Cortex of kidney (tissue), 1 donor: ENCODE results near the gene RNF186.
"Not testable (repeated sequence)": the region's sequence is repeated elsewhere in the genome, so short reads cannot be mapped to it uniquely, and the experiment has no call there.

Experiments used
- DNase-seq: peaks from one replicate; lab custom pipeline; 2025; lab: John Stamatoyannopoulos, UW

Gene RNF186

GRCh38 chr1:19814681-19815503 lies at the start of gene RNF186:
TSS of gene RNF186 (minus strand) at chr1:19815283. CDS start at chr1:19815101, 182 bp downstream.
- no peak for DNase-seq

GRCh38 chr1:19864570-19865160 lies 49.6 kb upstream of the RNF186 start:
- DNase-seq: no peak

GRCh38 chr1:19862944-19863343 lies 47.9 kb upstream of the RNF186 start:
- DNase-seq: no peak

GRCh38 chr1:19861842-19862530 lies 46.9 kb upstream of the RNF186 start:
- no peak for DNase-seq

GRCh38 chr1:19861034-19861433 lies 46.0 kb upstream of the RNF186 start:
- DNase-seq: no peak

- no peak for DNase-seq
Measured at GRCh38 chr1:19860418-19860817, 45.3 kb upstream of the RNF186 start.

- no peak for DNase-seq
Measured at GRCh38 chr1:19859876-19860275, 44.8 kb upstream of the RNF186 start.

- no peak for DNase-seq
Measured at GRCh38 chr1:19858893-19859292, 43.8 kb upstream of the RNF186 start.

GRCh38 chr1:19854866-19855265 lies 39.8 kb upstream of the RNF186 start:
- no peak for DNase-seq

GRCh38 chr1:19852036-19852435 lies 37.0 kb upstream of the RNF186 start:
- DNase-seq: no peak

GRCh38 chr1:19850214-19850613 lies 35.1 kb upstream of the RNF186 start:
- DNase-seq: no peak

- DNase-seq: not testable (repeated sequence)
Measured at GRCh38 chr1:19849307-19849706, 34.2 kb upstream of the RNF186 start.

GRCh38 chr1:19847334-19847733 lies 32.3 kb upstream of the RNF186 start:
- not testable (repeated sequence) for DNase-seq

- no peak for DNase-seq
Measured at GRCh38 chr1:19846338-19846737, 31.3 kb upstream of the RNF186 start.

GRCh38 chr1:19845555-19845954 lies 30.5 kb upstream of the RNF186 start:
- no peak for DNase-seq

- DNase-seq: no peak
Measured at GRCh38 chr1:19844731-19845495, 29.8 kb upstream of the RNF186 start.

- DNase-seq: no peak
Measured at GRCh38 chr1:19840228-19840627, 25.1 kb upstream of the RNF186 start.

- DNase-seq: no peak
Measured at GRCh38 chr1:19837866-19838265, 22.8 kb upstream of the RNF186 start.

- no peak for DNase-seq
Measured at GRCh38 chr1:19835578-19835977, 20.5 kb upstream of the RNF186 start.

GRCh38 chr1:19831441-19831840 lies 16.4 kb upstream of the RNF186 start:
- DNase-seq: no peak

- DNase-seq: no peak
Measured at GRCh38 chr1:19828546-19828945, 13.5 kb upstream of the RNF186 start.

GRCh38 chr1:19825298-19825697 lies 10.2 kb upstream of the RNF186 start:
- DNase-seq: no peak
